ENCODE data around the gene TOR1AIP2. TPM values are rescaled to one million over a fixed set of nuclear protein-coding genes. Genes with fewer than 3 reads are reported as not detected.
"Not testable (repeated sequence)": the region's sequence is repeated elsewhere in the genome, so short reads cannot be mapped to it uniquely, and the experiment has no call there.

TOR1AIP2 gene
- total RNA-seq, 1 donor from 2014 or later = 51.6 TPM

DNA sequence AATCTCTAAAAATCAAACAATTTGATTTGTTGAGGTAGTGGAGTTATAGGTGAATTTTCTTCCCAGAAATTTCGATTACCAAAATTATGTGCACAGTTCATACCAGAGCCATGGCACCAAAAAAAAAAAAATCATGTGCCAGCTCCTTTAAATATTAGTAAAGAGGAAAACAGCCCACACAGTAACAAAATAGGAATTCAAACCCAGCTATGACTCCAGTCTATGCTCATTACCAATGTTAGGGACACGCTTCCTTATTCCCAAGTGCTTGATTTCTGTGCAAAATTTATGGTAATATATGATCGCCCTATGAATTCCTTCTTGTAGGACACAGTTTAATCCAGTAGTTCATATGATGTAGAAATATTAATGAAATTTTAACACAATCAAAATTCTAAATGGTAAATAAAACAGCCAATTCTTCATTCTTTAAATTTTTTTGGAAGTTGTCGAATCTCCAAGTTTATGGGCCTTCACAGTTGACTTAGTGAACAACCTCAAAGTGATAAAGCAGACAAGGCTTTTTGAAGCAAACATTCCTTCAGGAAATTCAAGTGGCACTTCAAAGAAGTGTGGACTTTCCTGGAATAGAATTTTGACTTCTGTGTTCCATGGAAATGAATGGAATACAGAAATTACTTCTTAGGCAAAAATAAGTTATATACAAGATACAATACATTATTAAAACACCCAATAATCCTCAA is 1.9 kb downstream of the TOR1AIP2 start:
- no peak for DNase-seq

DNA sequence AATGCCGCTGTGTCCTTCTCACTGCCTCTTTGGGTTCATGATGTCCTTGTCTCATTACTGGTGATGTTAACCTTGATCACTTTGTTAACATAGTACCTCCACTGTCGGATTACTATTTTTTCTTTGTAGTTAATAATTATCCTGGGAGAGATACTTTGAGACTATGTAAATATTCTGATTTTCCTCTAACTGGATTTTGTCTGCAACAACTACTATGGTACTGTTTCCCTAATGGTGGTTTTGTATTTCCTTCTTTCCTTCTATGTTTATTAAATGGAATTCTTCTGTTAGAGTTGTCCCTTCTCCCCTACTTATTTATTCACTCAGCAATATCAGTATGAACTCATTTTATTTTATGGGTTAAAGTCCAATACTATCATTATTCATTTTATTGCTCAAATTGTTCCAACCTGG is 4.2 kb downstream of the TOR1AIP2 start:
- no peak for DNase-seq

DNA sequence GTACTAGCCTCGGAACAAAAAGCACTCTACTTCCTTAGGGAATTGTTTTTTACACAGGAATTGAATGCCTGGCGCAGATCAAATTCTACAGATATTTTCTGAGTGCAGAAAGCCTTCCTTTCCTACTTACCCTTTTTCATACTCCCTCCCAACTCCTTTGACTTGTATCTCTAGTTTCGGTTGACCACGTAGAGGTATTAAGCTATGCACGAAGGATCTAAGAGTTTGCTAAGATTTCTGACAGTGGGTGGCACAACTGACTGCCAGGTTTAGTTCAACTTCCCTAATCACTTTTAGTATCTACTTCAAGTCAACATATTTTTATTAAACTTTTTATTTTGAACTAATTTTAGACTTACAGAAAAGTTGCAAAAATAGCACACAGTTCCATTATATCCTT is 5.0 kb downstream of the TOR1AIP2 start:
- DNase-seq = no peak

DNA sequence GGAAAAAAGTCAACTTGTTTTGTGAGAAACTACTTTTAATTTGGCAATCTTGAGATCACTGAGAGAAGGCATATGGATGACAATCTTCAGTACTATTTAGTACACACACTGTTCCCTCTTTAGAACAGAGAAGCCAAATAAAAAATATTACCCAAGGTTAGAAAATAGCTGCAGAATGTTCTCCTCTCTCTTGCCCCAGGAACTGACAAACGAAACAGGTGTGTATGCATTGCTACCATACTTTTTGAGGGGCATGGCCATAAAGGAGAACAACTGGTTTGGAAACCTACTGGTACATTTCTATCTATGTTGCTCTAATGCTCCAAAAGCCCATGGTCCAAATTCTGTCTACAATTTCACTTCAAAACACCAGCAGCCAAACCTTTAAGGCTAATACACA is 5.7 kb downstream of the TOR1AIP2 start:
- DNase-seq = no peak

DNA sequence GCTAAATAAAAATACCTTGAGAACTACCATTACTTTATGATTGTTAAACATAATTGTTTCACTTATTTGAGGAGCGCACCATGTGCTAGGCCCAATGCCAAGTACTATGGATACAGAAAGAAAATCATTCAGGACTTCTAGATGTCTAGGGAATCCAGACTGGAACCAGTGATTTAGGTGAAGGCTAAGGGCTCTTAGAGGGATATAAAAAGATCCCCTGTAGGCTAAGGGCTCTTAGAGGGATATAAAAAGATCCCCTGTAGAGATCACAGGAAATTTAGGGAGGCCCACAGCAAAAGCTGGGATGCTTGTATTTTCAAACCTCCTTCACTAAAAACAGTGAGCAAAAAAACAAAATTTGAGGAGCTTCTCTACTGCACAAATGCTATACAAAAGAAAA is 6.7 kb downstream of the TOR1AIP2 start:
- no peak for DNase-seq

DNA sequence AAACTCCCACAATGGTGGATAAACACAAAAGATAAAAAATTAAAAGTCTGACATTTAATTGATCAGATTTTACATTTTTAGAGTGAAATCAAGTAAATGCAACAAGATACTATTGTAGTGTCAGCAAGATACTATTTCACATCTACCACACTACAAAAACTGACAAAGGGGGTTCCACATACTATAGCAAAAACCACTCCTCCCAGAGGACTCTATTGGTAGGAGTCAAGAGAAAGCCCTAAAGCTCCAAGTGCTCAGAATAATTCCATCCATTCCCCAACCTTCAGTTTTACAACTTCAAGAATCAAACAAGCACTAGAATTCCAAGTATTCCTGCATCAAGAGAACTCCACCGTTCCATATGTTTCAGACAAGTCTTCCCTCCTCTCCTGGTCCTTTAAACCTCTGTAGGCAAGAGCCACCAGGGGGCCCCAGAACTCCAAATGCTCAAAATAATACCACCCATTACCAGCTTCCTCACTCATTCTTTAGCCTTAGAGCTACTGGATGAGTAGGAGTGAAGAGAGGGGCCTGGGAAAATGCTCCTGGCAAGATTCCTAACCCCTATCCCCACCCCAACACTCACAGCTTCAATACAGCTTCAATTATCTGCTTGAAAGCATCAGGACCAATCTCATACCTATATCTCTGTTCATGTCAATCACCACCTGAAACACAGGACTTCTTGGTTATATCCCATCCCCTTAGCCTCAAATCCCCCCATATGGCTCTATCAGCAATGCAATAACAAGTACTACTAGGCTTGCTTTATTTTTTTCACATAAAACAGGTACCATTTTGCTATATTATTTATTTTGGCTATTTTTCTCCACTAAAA is 9.9 kb downstream of the TOR1AIP2 start:
- no peak for DNase-seq

DNA sequence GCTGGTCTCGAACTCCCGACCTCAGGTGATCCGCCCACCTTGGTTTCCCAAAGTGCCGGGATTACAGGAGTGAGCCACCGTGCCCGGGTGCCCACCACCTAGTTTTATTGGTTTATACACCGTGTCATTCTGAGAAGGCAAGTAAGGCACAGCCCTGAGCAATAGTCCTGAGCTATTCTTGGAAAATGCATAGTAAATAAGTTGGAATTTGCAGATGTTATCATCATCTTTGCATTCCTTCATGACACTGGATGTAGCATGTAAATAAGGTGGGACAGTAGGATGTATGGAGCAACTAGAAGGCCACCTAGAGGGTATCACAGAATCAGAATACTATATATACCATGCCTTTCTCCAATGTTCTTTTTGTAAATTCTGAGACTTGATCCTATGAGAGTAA is 11.0 kb downstream of the TOR1AIP2 start:
- DNase-seq = no peak

DNA sequence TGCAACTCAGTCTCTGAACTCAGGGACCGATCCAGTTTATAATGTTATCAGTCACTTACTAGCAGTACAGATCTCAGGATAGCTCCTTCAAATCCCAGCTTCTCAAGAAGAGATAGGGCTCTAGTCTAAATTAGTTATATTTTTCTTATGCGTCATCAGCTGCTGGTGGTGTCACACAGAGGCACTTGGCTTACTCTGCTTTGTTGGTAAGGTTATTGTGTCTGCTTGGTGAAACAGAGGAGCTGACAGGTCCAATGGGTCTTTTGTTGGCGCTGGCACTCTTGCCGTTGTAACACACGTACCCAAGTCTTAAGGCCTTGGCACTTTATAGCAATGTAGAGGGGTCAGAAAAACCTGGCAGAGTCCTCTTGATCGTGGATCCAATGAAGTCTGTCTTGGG is 12.2 kb downstream of the TOR1AIP2 start:
- DNase-seq = no peak

DNA sequence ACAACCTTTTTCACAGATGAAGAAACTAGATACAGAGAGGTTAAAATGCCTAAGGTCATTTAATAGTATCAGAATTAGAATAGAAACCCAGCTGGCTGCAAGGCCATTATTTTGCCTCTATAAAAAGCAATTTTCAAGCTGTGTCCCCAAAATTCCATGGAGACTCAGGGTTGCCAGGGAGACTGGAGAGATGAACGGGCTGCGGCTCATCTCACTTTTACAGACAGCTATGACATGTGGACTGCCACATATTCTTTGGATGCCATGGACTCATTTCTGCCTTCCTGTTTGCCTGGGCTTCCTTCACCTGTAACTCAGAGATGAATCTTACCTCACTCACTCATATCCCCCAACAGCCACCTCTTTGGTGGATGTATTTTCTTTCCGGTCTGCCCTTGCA is 17.0 kb downstream of the TOR1AIP2 start:
- DNase-seq = no peak

DNA sequence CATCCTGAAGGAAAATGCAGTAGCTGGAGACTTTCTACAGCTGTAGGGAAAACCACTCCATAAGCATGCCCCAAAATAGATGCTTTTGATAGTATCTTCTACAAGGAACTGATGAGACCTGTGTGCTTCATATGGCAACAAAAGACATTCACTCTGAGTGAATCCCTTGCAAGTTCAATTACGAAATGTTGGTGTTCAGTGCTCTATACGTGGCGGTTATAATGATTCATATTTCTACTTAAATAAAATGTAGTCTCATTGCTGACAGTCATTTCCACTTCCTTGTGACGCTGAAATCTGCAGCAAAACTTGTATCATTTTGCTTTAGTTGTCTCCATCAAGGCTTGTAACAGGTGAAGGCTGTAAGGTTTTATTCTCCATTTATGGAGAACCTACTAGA is 20.6 kb downstream of the TOR1AIP2 start:
- DNase-seq = no peak

DNA sequence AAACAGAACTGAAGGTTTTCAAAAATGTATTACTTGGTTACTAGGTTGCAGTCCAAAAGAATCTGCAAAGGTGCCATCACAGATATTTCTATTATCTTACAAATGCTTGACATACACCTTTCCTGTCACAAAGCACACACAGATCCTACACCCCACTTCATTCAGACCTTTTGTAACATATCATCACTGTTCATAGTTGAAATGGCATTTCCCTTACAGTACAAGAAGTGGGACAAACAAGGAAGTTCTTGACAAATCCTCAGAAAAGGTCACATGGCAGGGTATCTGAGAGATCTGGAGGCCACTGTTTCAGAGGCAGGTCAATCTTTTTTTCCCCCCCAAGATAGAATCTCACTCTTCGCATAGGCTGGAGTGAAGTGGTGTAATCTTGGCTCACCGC is 21.3 kb downstream of the TOR1AIP2 start:
- DNase-seq = no peak

DNA sequence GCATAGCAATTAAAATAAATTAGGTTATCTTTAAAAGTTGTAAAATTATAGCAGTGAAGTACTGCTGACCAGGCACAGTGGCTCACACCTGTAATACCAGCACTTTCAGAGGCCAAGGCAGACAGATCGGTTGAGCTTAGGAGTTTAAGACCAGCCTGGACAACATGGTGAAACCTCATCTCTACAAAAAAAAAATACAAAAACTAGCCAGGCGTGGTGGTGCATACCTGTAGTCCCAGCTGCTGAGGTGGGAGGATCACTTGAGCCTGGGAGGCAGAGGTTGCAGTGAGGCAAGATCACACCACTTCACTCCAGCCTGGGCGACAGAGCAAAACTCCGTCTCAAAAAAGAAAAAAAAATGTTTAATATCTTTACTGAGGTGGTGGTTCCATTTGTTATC is 21.8 kb downstream of the TOR1AIP2 start:
- DNase-seq = not testable (repeated sequence)

DNA sequence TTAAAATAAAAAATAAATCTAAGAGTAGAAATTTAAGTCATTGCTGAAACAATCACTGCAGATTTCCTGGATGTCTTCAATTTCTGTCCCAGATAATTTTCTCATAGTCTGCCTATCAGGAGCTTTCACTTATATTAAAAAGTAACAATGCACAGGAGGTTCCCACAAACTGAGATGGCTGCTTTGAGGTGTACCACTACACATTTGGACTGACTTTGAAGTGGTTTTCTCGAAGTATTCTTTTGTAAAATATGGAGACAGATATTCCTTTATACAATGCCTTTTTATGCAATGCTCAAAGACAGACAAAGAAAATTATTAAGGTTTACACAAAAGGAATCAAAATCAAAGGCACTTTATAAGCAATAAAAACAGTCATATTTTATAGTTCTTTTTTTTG is 24.5 kb downstream of the TOR1AIP2 start:
- DNase-seq = no peak

DNA sequence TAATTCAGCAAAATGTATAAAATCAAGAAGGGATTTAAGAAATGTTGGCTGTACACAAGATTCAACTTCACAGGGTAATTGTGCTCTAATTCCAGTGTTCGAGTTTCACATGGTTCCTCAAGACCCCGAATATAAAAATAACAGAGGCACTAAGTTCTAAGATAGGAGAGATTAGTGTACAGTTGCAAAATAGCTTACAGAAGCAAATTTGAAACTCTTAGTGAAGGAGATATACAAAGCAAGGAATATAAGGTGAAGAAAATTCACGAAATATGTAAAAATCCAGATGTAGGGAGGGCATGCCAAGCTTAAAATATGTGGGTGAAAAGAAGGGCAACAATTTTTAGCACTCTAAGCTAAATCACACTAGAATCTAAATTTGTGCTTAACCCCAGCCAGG is 29.4 kb downstream of the TOR1AIP2 start:
- DNase-seq = no peak

DNA sequence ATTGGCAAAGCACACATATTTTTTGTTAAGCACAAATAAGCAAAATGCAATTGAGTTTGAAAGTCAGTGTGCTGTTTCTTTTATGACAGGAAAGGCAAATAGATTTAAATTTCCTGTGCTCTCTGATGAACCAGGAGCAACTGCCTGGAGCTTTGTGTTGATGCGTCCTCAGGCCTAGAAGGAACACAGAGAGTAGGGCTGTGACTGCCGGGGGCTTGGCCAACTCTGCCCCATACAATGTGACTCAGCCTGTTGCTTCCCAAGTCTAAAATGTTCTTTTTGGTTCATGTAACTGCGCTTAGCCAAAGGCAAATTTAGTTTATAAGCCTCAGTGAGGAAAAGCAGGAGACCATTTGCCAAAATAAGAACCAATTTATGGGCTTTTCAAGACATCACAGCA is 37.5 kb downstream of the TOR1AIP2 start:
- DNase-seq = no peak

DNA sequence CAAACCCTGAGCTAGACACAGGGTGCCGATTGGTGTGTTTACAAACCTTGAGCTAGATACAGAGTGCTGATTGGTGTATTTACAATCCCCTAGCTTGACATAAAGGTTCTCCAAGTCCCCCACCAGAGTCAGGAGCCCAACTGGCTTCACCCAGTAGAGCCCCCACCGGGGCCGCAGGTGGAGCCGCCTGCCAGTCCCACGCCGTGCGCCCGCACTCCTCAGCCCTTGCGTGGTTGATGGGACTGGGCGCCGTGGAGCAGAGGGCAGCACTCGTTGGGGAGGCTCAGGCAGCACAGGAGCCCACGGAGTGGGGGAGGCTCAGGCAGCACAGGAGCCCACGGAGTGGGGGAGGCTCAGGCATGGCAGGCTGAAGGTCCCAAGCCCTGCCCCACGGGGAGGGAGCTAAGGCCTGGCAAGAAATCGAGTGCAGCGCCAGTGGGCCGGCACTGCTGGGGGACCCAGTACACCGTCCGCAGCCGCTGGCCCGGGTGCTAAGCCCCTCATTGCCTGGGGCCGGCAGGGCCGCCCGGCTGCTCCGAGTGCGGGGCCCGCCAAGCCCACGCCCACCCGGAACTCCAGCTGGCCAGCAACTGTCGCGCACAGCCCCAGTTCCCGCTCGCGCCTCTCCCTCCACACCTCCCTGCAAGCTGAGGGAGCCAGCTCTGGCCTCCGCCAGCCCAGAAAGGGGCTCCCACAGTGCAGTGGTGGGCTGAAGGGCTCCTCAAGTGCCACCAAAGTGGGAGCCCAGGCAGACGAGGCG is 40.7 kb downstream of the TOR1AIP2 start:
- DNase-seq = not testable (repeated sequence)

DNA sequence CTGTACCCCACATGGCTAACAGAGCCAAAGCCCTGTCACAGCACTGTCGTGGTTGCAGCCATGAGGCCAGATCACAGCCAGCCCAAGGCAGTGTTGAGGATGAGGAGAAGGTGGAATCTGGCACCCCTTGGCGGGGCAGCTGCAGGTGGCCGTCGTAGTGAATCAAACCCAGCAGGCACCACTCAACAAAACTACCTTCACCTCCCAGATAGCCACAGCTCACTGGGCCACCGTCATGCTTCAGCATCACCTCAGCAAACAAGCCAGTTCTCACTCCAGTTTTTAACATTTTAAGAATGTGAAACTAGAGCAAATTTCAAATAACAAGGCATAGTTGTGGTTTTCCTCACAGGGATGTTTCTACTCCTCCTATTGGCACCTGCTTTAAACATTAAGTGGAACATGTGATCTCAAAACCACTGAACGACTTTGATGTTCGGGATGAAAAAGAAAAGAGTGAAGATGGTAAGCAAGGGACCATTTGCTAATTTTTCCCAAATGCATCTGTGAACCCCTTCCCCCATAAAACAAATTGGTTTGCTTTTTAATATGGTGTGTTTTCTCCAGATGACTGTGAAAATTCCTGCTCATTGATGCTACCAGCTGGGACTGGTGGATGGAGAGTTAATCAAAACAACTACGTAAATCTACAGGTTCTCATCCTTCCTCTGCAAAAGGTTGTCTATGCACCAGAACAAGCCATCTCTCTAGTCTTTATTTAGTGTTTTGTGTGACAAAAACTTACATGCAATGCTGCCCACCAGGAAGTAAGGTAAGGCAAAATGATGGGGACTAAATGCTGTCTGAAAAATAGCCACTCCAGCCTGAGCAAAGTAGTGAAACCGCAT is 45.5 kb downstream of the TOR1AIP2 start:
- no peak for DNase-seq

DNA sequence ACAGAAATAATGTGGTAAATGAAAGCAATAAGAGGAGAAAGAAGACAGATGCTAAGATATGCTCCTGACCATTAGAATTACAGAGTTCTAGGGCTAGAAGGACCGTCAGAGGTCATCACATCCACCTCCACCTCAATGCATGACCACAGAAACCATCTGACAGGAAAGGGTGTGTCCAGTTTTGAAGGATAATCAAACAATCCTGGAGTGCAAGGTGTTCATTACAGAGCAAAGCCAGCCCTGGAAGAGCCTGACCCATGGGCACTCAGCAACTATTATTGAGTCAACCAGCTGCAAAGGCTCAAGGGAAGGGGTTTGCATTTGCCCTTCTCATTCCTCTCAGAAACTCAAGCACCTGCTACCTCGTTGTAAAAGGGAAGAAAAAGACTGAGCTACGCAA is 46.4 kb downstream of the TOR1AIP2 start:
- no peak for DNase-seq

DNA sequence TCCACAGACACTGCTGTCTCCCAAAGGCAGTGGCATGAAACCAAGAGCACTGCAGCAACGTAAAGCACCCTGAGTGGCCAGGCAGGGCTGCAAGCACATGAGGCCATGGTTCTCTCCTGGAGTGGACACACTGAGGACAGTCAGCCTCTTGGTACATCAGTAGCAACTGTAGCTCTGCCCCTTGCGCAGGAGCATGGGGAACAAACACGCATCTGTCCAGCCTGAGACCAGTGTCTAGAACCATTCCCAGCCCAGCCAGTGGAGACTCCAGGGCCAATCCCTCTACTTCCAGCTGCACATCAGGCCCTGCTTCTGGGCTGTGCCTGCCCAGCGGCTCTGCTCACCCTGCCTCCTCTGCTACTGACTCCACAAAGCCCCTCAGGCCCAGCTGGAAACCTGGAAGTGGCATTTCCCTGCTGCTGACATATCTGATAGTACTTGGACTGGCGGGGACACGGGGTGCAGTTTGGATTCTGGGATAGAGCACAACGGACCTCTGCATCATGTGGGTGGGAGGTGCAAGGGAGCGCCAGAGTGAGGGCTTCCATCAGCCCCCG is 49.0 kb downstream of the TOR1AIP2 start:
- DNase-seq = no peak

DNA sequence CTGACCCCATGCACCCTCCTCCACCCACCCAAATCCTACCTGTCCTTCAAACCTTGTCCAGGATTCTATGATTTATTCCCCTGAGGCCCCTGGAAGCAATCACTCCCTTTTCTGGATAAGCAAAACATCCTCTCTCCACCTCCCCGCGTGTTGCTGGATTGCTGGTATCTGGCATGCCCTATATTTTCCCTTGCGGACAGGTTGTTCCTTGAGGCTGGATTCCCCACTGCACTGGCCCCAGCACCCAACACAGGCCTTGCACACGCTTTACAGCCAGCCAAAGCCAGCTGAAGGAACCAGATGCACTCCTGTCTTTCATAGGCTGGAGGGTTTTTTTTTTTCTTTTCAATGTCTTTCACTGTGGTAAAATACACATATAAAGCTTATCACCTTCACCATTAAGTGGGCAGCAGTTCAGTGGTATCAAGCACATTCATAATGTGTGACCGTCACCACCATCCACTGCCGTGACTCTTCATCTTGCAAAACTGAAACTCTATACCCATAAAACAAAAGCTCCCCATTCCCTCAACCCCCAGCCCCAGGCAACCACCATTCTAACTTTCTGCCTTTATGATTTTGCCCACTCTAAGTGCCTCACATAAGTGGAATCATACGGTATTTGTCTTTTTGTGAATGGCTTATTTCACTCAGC is 50.9 kb downstream of the TOR1AIP2 start:
- DNase-seq = no peak

DNA sequence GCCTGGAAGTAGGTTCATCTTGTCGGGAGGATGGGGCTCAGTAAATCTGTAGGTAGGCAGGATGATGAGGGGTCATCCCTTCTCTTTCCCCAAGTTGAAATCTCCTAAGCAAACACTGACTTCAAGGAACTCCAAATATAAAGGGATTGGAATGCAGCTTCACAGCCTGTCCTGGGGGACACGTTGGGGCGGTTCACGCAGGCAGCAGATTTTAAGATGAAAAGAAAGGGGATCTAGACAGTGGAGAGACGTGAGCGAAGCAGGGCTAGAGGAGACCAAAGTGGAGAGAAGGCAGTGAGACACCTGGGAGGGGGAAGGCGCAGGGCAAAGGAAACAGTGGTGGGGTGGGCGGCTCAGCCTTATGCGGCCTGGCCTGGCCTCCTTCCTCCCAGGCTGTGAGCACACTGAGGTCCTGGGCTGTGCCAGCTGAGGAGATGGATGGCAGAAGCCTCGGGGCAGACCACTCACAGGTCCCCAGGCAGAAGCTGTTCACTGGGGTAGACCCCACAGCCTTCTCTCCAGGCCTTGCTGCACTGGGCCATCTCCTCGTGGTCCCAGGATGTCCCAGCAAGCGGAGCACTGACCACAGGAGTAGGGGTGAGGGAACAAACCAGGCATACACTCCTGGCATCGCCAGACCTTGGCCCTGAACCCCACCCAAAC is 51.7 kb downstream of the TOR1AIP2 start:
- no peak for DNase-seq
